ENCODE measurements around the gene GABRA4. TPM values are rescaled to one million over a fixed set of nuclear protein-coding genes. Genes with fewer than 3 reads are reported as not detected.
A peak's percentile ranks its signal among the peaks of the same experiment; 100 is the strongest.

The GABRA4 gene
- total and polyA plus RNA-seq, 10 of the 15 experiments (the other 5 are each of a cell fraction or from before 2014, with no cell fraction given) = 0.69 to 14.6 (median 1.1) TPM

DNA sequence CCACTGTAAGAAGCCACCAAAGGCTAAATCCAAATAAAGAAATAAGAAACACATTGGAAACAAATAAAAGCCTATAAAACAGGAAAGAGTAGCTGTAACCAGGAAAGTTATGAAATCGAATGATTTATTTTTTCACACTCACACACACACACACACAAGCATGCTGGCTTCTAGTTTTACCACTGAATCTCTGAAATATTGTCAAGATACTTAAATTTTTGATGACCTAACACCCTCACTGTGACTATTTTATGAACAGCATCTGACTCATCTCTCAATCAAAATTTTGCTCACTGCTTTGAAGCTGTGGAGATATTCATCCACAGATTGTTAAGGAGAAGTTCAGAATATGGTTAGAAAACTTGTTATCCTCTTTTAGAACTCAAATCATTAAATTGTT lies 24.1 kb upstream of the GABRA4 start:
- in situ Hi-C loops (cut with MboI) = no loop called here
- 19% methylated on average over 1 of the region's 1 CpG for WGBS (ENCODE audit: insufficient coverage, insufficient replicate concordance, low lambda C conversion rate, missing lambda C conversion rate)
- ChIA-PET RAD21 (ENCODE audit: unreplicated experiment) (no interaction called here), SMC1A (ENCODE audit: uncharacterized antibody, unreplicated experiment) (no interaction called here), POLR2A (interaction anchor here (0.6 kb wide), 1 partner anchor 9 kb away, joined by 5 read pairs; no protein-coding TSS in a partner anchor), CTCF (no interaction called here)
- no peaks in the 10 kb centered on the region for H3K27me3 ChIP-seq (replicated peaks in 1 of 2; ENCODE audit: control insufficient read depth in 2 of 2, insufficient read depth in 2 of 2, low read length in 1 of 2)
- DNase-seq (ENCODE audit: low read depth, low spot score) (no peak), FAIRE-seq (no peak), ATAC-seq (no peak)
- intact Hi-C loops (cut with micrococcal nuclease; ENCODE audit: unreplicated experiment) = no loop called here
- H3K4me1 ChIP-seq (ENCODE audit: control insufficient read depth, insufficient read depth, low read length) = no peaks in the 10 kb centered on the region
- H3K36me3 ChIP-seq (ENCODE audit: control insufficient read depth in 2 of 2, insufficient read depth in 2 of 2, low read length in 1 of 2) = no peaks in the 10 kb centered on the region
- no peaks in the 10 kb centered on the region for H4K20me1 ChIP-seq (ENCODE audit: control insufficient read depth, insufficient read depth)
- H3K4me2 ChIP-seq (ENCODE audit: control insufficient read depth, insufficient read depth) = no peak overlapping the region
- no peak for TF ChIP-seq POLR2A (IDR thresholded peaks at IDR 0.05; ENCODE audit: low read depth, low read length)
- TF ChIP-seq JUNB (IDR thresholded peaks at IDR 0.05) = peak; percentile 20; the same call in 1 of the 2 replicates
- no TSS peak for BruUV-seq (replicated peaks)
- H3K4me3 ChIP-seq = no peak overlapping the region
- no peaks in the 10 kb centered on the region for H3K9me3 ChIP-seq (replicated peaks; ENCODE audit: control insufficient read depth, insufficient read depth, low read length)
- no peak overlapping the region for H3K9ac ChIP-seq (ENCODE audit: control insufficient read depth, insufficient read depth, low read length)
- H3K79me2 ChIP-seq (ENCODE audit: control insufficient read depth, insufficient read depth, low read length) = no peaks in the 10 kb centered on the region
- H2AFZ ChIP-seq (ENCODE audit: control insufficient read depth, low read depth, low read length) = no peak overlapping the region
- no peak overlapping the region for H3K27ac ChIP-seq (ENCODE audit: control insufficient read depth, insufficient read depth)

- SMC1A ChIA-PET (ENCODE audit: uncharacterized antibody, unreplicated experiment) = no interaction called here
- Histone ChIP-seq H3K27me3 (replicated peaks in 1 of 2; ENCODE audit: control insufficient read depth in 2 of 2, insufficient read depth in 2 of 2, low read length in 1 of 2) (no peaks in the 10 kb centered on the region), H3K9ac (ENCODE audit: control insufficient read depth, insufficient read depth, low read length) (no peak overlapping the region), H3K27ac (ENCODE audit: control insufficient read depth, insufficient read depth) (no peak overlapping the region), H3K9me3 (replicated peaks; ENCODE audit: control insufficient read depth, insufficient read depth, low read length) (no peaks in the 10 kb centered on the region), H2AFZ (ENCODE audit: control insufficient read depth, low read depth, low read length) (no peak overlapping the region), H3K79me2 (ENCODE audit: control insufficient read depth, insufficient read depth, low read length) (no peaks in the 10 kb centered on the region), H3K4me2 (ENCODE audit: control insufficient read depth, insufficient read depth) (no peak overlapping the region), H3K4me1 (ENCODE audit: control insufficient read depth, insufficient read depth, low read length) (no peaks in the 10 kb centered on the region), H3K4me3 (no peak overlapping the region), H4K20me1 (ENCODE audit: control insufficient read depth, insufficient read depth) (no peaks in the 10 kb centered on the region), H3K36me3 (ENCODE audit: control insufficient read depth in 2 of 2, insufficient read depth in 2 of 2, low read length in 1 of 2) (no peaks in the 10 kb centered on the region)
- CTCF ChIA-PET = no interaction called here
- intact Hi-C loops (cut with micrococcal nuclease; ENCODE audit: unreplicated experiment) (no loop called here), in situ Hi-C loops (cut with MboI) (no loop called here)
- WGBS (ENCODE audit: insufficient coverage, insufficient replicate concordance, low lambda C conversion rate, missing lambda C conversion rate) = 84% methylated on average over 4 of the region's 4 CpGs
- ATAC-seq (no peak), DNase-seq (ENCODE audit: low read depth, low spot score) (no peak), FAIRE-seq (no peak)
- RAD21 ChIA-PET (ENCODE audit: unreplicated experiment) = no interaction called here
- POLR2A ChIA-PET = no interaction called here
- no TSS peak for BruUV-seq (replicated peaks)
- no peak for TF ChIP-seq CEBPZ (IDR thresholded peaks at IDR 0.05; ENCODE audit: low read depth, low read length)
- TF ChIP-seq, protein P1, sequence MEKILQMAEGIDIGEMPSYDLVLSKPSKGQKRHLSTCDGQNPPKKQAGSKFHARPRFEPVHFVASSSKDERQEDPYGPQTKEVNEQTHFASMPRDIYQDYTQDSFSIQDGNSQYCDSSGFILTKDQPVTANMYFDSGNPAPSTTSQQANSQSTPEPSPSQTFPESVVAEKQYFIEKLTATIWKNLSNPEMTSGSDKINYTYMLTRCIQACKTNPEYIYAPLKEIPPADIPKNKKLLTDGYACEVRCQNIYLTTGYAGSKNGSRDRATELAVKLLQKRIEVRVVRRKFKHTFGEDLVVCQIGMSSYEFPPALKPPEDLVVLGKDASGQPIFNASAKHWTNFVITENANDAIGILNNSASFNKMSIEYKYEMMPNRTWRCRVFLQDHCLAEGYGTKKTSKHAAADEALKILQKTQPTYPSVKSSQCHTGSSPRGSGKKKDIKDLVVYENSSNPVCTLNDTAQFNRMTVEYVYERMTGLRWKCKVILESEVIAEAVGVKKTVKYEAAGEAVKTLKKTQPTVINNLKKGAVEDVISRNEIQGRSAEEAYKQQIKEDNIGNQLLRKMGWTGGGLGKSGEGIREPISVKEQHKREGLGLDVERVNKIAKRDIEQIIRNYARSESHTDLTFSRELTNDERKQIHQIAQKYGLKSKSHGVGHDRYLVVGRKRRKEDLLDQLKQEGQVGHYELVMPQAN (conservative IDR thresholded peaks at IDR 0.05) = no peak
- TF ChIP-seq IRF4 (IDR thresholded peaks at IDR 0.05; ENCODE audit: low read depth, low read length) = no peak
- TF ChIP-seq RBBP5 (conservative IDR thresholded peaks at IDR 0.05) = no peak
- no peak for TF ChIP-seq WRNIP1 (IDR thresholded peaks at IDR 0.05; ENCODE audit: borderline replicate concordance, low read depth, low read length)
- TF ChIP-seq SIX5 (IDR thresholded peaks at IDR 0.05; ENCODE audit: low read depth, low read length, severe bottlenecking) = no peak
- TF ChIP-seq, protein P2, sequence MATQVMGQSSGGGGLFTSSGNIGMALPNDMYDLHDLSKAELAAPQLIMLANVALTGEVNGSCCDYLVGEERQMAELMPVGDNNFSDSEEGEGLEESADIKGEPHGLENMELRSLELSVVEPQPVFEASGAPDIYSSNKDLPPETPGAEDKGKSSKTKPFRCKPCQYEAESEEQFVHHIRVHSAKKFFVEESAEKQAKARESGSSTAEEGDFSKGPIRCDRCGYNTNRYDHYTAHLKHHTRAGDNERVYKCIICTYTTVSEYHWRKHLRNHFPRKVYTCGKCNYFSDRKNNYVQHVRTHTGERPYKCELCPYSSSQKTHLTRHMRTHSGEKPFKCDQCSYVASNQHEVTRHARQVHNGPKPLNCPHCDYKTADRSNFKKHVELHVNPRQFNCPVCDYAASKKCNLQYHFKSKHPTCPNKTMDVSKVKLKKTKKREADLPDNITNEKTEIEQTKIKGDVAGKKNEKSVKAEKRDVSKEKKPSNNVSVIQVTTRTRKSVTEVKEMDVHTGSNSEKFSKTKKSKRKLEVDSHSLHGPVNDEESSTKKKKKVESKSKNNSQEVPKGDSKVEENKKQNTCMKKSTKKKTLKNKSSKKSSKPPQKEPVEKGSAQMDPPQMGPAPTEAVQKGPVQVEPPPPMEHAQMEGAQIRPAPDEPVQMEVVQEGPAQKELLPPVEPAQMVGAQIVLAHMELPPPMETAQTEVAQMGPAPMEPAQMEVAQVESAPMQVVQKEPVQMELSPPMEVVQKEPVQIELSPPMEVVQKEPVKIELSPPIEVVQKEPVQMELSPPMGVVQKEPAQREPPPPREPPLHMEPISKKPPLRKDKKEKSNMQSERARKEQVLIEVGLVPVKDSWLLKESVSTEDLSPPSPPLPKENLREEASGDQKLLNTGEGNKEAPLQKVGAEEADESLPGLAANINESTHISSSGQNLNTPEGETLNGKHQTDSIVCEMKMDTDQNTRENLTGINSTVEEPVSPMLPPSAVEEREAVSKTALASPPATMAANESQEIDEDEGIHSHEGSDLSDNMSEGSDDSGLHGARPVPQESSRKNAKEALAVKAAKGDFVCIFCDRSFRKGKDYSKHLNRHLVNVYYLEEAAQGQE (IDR thresholded peaks at IDR 0.05; ENCODE audit: low read depth, low read length) = no peak
- TF ChIP-seq EZH2 (IDR thresholded peaks at IDR 0.05; ENCODE audit: borderline replicate concordance, control insufficient read depth, low read depth, low read length) = no peak
These were observed 23.7 kb upstream of the GABRA4 start for GRCh38 chr4:47017081-47017480.
